ENCODE measurements around the gene SMPDL3A. TPM values are rescaled to one million over a fixed set of nuclear protein-coding genes. Genes with fewer than 3 reads are reported as not detected.

Gene SMPDL3A, protein sequence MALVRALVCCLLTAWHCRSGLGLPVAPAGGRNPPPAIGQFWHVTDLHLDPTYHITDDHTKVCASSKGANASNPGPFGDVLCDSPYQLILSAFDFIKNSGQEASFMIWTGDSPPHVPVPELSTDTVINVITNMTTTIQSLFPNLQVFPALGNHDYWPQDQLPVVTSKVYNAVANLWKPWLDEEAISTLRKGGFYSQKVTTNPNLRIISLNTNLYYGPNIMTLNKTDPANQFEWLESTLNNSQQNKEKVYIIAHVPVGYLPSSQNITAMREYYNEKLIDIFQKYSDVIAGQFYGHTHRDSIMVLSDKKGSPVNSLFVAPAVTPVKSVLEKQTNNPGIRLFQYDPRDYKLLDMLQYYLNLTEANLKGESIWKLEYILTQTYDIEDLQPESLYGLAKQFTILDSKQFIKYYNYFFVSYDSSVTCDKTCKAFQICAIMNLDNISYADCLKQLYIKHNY
- total RNA-seq, result 13.5 TPM

DNA sequence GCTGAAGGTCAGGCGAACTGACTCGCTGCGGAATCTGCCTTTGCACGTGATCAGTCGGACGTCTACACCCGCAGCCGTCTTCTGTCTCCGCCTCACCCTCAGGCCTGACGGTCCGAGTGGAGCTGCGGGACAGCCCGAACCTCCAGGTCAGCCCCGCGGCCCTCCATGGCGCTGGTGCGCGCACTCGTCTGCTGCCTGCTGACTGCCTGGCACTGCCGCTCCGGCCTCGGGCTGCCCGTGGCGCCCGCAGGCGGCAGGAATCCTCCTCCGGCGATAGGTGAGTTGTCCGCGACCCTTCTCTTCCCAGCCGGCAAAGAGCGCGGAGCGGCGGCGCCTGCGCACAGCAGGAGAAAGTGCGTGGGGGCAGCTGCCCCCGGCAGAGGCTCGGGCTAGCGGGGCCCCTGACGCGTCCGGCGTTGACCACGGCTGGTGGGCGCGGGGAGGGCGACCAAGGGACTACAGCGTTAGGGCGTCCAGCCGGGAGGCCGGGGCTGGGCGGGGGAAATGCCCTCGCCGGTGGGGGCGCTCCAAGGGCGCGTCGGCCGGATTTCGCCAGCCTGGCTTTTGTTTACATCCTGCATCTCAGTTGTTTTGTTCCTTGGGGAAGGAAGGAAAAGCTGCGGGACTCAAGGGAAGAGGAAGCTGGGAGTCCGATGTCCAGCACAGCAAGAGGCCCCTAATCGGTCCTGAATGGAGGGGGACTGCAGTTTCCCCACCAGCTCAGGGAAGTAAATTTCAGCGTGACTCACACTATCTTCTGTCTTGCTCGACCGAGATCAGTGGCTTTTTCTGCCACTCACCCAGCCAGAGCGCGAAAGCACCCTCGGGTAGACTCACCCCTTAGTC, at the start of gene SMPDL3A:
Gene SMPDL3A, plus strand, starts transcription at position 77 of the 846 bp plus-strand sequence. Its CDS starts 89 bp downstream, at position 166.

DNA sequence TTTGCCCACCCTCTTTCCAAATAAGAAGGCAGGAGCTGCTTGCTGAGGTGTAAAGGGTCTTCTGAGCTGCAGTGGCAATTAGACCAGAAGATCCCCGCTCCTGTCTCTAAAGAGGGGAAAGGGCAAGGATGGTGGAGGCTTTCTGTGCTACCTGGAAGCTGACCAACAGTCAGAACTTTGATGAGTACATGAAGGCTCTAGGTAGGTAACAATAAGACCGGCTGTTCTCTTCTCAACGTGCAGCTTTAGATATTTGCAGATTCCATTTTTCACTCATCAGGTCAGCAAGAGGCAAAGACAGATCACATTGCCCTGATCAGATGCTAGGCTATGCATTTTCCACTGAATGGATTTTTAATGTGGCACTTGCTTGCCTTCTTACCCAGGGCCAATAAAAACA, 9.4 kb upstream of the SMPDL3A start, which contains the start of gene FABP7:
Gene FABP7, plus strand, starts transcription at position 50 of the 400 bp plus-strand sequence. Its CDS starts 79 bp downstream, at position 129.

Small RNA genes within 50 kb of the gene (small RNA-seq; reads per million reads assigned to genes)
- 0.07 reads per million for gene RN7SL564P (ENCODE audit: low replicate concordance)

Other genes with a start within 250 kb of the SMPDL3A start
- 2.3 TPM for gene PKIB, start 178.9 kb upstream of the SMPDL3A start, total RNA-seq
- not detected for gene FABP7, start 9.5 kb upstream of the SMPDL3A start, total RNA-seq
- 0.18 TPM for gene CLVS2, start 207.0 kb downstream of the SMPDL3A start, total RNA-seq